ENCODE results near the gene ATP6V0C. TPM values are rescaled to one million over a fixed set of nuclear protein-coding genes. Genes with fewer than 3 reads are reported as not detected.
A peak's percentile ranks its signal among the peaks of the same experiment; 100 is the strongest.

Gene ATP6V0C
- total and polyA plus RNA-seq, 2 of the 13 experiments (the other 11 are each of a cell fraction or from before 2014, with no cell fraction given): 10.4 to 20.1 TPM

DNA sequence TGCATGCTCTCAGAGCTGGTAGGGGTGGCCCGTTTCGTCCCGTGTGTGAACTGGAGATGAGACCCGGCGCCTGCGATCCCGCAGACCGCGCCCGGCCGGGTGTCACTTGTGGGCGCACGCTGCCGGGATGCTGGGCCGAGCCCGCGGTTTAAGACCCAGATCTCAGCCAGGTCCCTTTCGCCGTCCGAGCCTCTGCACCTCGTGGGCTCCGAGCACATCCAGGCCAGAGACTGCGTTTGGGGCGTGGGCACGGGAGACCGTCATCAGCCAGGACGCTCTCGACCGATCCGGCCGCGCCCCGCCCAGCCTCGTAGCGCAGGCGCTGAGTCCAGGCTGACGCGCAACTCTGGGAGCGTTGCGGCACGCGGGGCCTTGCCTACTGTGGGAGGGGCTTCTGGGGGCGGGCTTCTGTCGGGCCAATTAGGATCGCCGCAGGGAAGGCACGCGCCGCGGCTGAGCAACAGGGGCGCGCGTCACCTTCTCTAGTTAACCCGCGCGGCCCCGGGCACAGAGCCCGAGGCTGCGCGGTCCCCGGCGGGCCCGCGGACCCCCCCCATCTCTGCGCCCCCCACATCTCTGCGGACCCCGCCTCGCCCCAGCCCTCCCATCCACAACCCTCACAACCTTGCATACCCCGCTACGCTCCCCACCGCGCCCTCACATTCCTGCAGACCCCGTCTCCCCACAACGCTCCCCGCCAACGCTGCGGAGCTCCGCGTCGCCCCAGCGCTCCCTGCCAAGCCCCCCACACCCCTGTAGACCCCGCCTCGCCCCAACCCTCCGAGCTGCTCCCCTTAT is 18.1 kb downstream of the ATP6V0C start (continued):
- TF ChIP-seq, protein P1, sequence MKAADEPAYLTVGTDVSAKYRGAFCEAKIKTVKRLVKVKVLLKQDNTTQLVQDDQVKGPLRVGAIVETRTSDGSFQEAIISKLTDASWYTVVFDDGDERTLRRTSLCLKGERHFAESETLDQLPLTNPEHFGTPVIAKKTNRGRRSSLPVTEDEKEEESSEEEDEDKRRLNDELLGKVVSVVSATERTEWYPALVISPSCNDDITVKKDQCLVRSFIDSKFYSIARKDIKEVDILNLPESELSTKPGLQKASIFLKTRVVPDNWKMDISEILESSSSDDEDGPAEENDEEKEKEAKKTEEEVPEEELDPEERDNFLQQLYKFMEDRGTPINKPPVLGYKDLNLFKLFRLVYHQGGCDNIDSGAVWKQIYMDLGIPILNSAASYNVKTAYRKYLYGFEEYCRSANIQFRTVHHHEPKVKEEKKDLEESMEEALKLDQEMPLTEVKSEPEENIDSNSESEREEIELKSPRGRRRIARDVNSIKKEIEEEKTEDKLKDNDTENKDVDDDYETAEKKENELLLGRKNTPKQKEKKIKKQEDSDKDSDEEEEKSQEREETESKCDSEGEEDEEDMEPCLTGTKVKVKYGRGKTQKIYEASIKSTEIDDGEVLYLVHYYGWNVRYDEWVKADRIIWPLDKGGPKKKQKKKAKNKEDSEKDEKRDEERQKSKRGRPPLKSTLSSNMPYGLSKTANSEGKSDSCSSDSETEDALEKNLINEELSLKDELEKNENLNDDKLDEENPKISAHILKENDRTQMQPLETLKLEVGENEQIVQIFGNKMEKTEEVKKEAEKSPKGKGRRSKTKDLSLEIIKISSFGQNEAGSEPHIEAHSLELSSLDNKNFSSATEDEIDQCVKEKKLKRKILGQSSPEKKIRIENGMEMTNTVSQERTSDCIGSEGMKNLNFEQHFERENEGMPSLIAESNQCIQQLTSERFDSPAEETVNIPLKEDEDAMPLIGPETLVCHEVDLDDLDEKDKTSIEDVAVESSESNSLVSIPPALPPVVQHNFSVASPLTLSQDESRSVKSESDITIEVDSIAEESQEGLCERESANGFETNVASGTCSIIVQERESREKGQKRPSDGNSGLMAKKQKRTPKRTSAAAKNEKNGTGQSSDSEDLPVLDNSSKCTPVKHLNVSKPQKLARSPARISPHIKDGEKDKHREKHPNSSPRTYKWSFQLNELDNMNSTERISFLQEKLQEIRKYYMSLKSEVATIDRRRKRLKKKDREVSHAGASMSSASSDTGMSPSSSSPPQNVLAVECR (CRISPR knock-in tag; IDR thresholded peaks at IDR 0.05; ENCODE audit: borderline replicate concordance): peak; percentile 67; the same call in 1 of the 2 replicates
- TF ChIP-seq ARID2 (CRISPR knock-in tag; IDR thresholded peaks at IDR 0.05; ENCODE audit: borderline replicate concordance) (no peak), SSRP1 (CRISPR knock-in tag; IDR thresholded peaks at IDR 0.05) (no peak), PHF5A (CRISPR knock-in tag; IDR thresholded peaks at IDR 0.05; ENCODE audit: low read depth, unreplicated experiment) (peak; percentile 81), HNRNPL (IDR thresholded peaks at IDR 0.05; ENCODE audit: low read depth, low read length) (no peak), ZEB1 (IDR thresholded peaks at IDR 0.05; ENCODE audit: insufficient replicate concordance, low read depth) (no peak), SRSF9 (IDR thresholded peaks at IDR 0.05; ENCODE audit: borderline replicate concordance, insufficient read depth, low read depth, low read length, poor library complexity, severe bottlenecking) (no peak), MYC (CRISPR knock-in tag; IDR thresholded peaks at IDR 0.05; ENCODE audit: borderline replicate concordance) (peak; percentile 85)
- TF ChIP-seq, protein P2, sequence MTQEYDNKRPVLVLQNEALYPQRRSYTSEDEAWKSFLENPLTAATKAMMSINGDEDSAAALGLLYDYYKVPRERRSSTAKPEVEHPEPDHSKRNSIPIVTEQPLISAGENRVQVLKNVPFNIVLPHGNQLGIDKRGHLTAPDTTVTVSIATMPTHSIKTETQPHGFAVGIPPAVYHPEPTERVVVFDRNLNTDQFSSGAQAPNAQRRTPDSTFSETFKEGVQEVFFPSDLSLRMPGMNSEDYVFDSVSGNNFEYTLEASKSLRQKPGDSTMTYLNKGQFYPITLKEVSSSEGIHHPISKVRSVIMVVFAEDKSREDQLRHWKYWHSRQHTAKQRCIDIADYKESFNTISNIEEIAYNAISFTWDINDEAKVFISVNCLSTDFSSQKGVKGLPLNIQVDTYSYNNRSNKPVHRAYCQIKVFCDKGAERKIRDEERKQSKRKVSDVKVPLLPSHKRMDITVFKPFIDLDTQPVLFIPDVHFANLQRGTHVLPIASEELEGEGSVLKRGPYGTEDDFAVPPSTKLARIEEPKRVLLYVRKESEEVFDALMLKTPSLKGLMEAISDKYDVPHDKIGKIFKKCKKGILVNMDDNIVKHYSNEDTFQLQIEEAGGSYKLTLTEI (CRISPR knock-in tag; conservative IDR thresholded peaks at IDR 0.05): no peak
- TF ChIP-seq, protein P3, sequence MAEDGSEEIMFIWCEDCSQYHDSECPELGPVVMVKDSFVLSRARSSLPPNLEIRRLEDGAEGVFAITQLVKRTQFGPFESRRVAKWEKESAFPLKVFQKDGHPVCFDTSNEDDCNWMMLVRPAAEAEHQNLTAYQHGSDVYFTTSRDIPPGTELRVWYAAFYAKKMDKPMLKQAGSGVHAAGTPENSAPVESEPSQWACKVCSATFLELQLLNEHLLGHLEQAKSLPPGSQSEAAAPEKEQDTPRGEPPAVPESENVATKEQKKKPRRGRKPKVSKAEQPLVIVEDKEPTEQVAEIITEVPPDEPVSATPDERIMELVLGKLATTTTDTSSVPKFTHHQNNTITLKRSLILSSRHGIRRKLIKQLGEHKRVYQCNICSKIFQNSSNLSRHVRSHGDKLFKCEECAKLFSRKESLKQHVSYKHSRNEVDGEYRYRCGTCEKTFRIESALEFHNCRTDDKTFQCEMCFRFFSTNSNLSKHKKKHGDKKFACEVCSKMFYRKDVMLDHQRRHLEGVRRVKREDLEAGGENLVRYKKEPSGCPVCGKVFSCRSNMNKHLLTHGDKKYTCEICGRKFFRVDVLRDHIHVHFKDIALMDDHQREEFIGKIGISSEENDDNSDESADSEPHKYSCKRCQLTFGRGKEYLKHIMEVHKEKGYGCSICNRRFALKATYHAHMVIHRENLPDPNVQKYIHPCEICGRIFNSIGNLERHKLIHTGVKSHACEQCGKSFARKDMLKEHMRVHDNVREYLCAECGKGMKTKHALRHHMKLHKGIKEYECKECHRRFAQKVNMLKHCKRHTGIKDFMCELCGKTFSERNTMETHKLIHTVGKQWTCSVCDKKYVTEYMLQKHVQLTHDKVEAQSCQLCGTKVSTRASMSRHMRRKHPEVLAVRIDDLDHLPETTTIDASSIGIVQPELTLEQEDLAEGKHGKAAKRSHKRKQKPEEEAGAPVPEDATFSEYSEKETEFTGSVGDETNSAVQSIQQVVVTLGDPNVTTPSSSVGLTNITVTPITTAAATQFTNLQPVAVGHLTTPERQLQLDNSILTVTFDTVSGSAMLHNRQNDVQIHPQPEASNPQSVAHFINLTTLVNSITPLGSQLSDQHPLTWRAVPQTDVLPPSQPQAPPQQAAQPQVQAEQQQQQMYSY (CRISPR knock-in tag; IDR thresholded peaks at IDR 0.05): no peak
- TF ChIP-seq, protein P4, sequence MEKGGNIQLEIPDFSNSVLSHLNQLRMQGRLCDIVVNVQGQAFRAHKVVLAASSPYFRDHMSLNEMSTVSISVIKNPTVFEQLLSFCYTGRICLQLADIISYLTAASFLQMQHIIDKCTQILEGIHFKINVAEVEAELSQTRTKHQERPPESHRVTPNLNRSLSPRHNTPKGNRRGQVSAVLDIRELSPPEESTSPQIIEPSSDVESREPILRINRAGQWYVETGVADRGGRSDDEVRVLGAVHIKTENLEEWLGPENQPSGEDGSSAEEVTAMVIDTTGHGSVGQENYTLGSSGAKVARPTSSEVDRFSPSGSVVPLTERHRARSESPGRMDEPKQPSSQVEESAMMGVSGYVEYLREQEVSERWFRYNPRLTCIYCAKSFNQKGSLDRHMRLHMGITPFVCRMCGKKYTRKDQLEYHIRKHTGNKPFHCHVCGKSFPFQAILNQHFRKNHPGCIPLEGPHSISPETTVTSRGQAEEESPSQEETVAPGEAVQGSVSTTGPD (CRISPR knock-in tag; IDR thresholded peaks at IDR 0.05): no peak
